Panc1 (cell line): Measurements from ENCODE around the gene LRRC10B. TPM values are rescaled to one million over a fixed set of nuclear protein-coding genes. Genes with fewer than 3 reads are reported as not detected.
A peak's percentile ranks its signal among the peaks of the same experiment; 100 is the strongest.

Source experiments
- ATAC-seq: fragments of 200-7000 bp; cut with Tn5 transposase; 2 replicates; pipeline ENCODE4 v1.9.1; 2020; ENCODE audit warnings: mild to moderate bottlenecking, moderate library complexity
- BruUV-seq: library from RNA; stranded (reverse); fragments of 400-500 nt; replicated peaks from 2 replicates; lab custom pipeline; 2021; lab: Mats Ljungman, UMichigan
- CTCF ChIA-PET: fragments of 300-600 bp; sonication (Branson Sonifier 250); formaldehyde crosslinking; loops from one replicate; lab custom pipeline; 2022; ENCODE audit warnings: antibody characterized with exemption; lab: Charles Lee
- POLR2A ChIA-PET: fragments of 300-600 bp; sonication (Branson Sonifier 250); formaldehyde crosslinking; loops from one replicate; lab custom pipeline; 2022; ENCODE audit warnings: antibody characterized with exemption; lab: Charles Lee
- DNase-seq: peaks from one replicate; pipeline ENCODE4 v3.0.0-alpha.2; 2010; ENCODE audit warnings: low read depth, low spot score
- H3K27ac ChIP-seq: 2 replicates; pipeline ENCODE4 v1.5.1; 2011; ENCODE audit warnings: mild to moderate bottlenecking, low read length, inconsistent platforms
- H3K27me3 ChIP-seq: fragments of 200-500 bp; sonication (Bioruptor generic); 2 replicates; pipeline ENCODE4 v1.6.0; 2014; ENCODE audit warnings: low read length, inconsistent platforms; ENCODE audit not compliant: control insufficient read depth, insufficient read depth
- H3K36me3 ChIP-seq: fragments of 200-500 bp; sonication (Bioruptor generic); 2 replicates; pipeline ENCODE4 v1.5.1; 2014; ENCODE audit warnings: inconsistent platforms, mild to moderate bottlenecking, low read length, moderate library complexity; ENCODE audit not compliant: control insufficient read depth, insufficient read depth
- H3K4me1 ChIP-seq: 2 replicates; pipeline ENCODE4 v1.5.1; 2011; ENCODE audit warnings: inconsistent platforms, mild to moderate bottlenecking, low read length, moderate library complexity; ENCODE audit not compliant: control insufficient read depth, insufficient read depth
- H3K4me3 ChIP-seq, 2 experiments: 2 replicates each; pipeline ENCODE4 v1.5.1; 2011 to 2012; ENCODE audit warnings: low read depth in 2 of 2, low read length in 2 of 2, mild to moderate bottlenecking in 2 of 2, inconsistent platforms in 1 of 2, moderate library complexity in 1 of 2
- H3K9me3 ChIP-seq: fragments of 200-500 bp; sonication (Bioruptor generic); 2 replicates; pipeline ENCODE4 v1.5.1; 2014; ENCODE audit warnings: low read depth, mild to moderate bottlenecking, inconsistent platforms, low read length, moderate library complexity; ENCODE audit not compliant: control insufficient read depth, insufficient read depth
- CTCF ChIP-seq: fragments of 450-650 bp; IDR thresholded peaks from 2 replicates; pipeline ENCODE4 v1.5.1; 2017; ENCODE audit warnings: mild to moderate bottlenecking
- POLR2AphosphoS5 ChIP-seq: IDR thresholded peaks from 2 replicates; pipeline ENCODE4 v1.6.1; 2012; ENCODE audit warnings: mild to moderate bottlenecking, low read depth, low read length, moderate library complexity
- REST ChIP-seq, 2 experiments: IDR thresholded peaks; 2 replicates each; pipeline ENCODE4 v1.6.1; 2011 to 2012; ENCODE audit warnings: low read depth in 2 of 2, control low read depth in 1 of 2, low read length in 1 of 2, mild to moderate bottlenecking in 1 of 2, moderate library complexity in 1 of 2; ENCODE audit not compliant: insufficient read depth in 1 of 2
- SIN3A ChIP-seq: IDR thresholded peaks from 2 replicates; pipeline ENCODE4 v1.6.1; 2012; ENCODE audit warnings: low read depth, mild to moderate bottlenecking, low read length, moderate library complexity, borderline replicate concordance; ENCODE audit not compliant: insufficient read depth
- TCF7L2 ChIP-seq: IDR thresholded peaks from 2 replicates; pipeline ENCODE4 v1.6.1; 2011; ENCODE audit warnings: mild to moderate bottlenecking, low read depth, low read length, inconsistent platforms
- in situ Hi-C: cut with HindIII; loops from 2 replicates; pipeline ENCODE4 v1.10.0; 2016; ENCODE audit warnings: low sequenced_read_pairs, low pct_unique_long_range_greater_than_20kb
- intact Hi-C: fragments of 100-400 bp; cut with micrococcal nuclease; formaldehyde crosslinking; loops from one replicate; pipeline ENCODE4 v1.10.0; 2022; ENCODE audit not compliant: unreplicated experiment
- total RNA-seq: library from RNA; stranded (reverse); gene quantifications from one replicate; pipeline ENCODE4 v1.2.1, GENCODE V29; 2021; ENCODE audit not compliant: unreplicated experiment

LRRC10B gene
- total RNA-seq, 1 experiment from 2014 or later: 0.23 TPM

- ATAC-seq: no peak
- ChIA-PET CTCF (interaction anchor here (0.6 to 0.7 kb wide), 2 partner anchors 27 to 164 kb away, joined by 4 to 8 read pairs; no protein-coding TSS in a partner anchor), POLR2A (no interaction called here)
- no TSS peak for BruUV-seq
- Histone ChIP-seq H3K9me3 (no peaks in the 10 kb centered on the region), H3K36me3 (no peaks in the 10 kb centered on the region), H3K27me3 (no peaks in the 10 kb centered on the region), H3K27ac (no peak overlapping the region), H3K4me1 (no peaks in the 10 kb centered on the region), H3K4me3 (no peak overlapping the region)
- in situ Hi-C loops: no loop called here
- no peak for TF ChIP-seq TCF7L2
- TF ChIP-seq CTCF: no peak
- TF ChIP-seq SIN3A: no peak
- DNase-seq: no peak
- intact Hi-C loops: no loop called here
These were observed 35.1 kb upstream of the LRRC10B start for GRCh38 chr11:61473370-61474012.

GRCh38 chr11:61474013-61474643 is 34.4 kb upstream of the LRRC10B start:
- ChIA-PET CTCF (no interaction called here), POLR2A (no interaction called here)
- in situ Hi-C loops: no loop called here
- TSS peak; percentile 53 for BruUV-seq
- intact Hi-C loops: no loop called here
- no peaks in the 10 kb centered on the region for H3K9me3 ChIP-seq
- no peaks in the 10 kb centered on the region for H3K27me3 ChIP-seq
- DNase-seq: no peak
- H3K27ac ChIP-seq: no peak overlapping the region
- ATAC-seq: no peak
- no peak overlapping the region for H3K4me3 ChIP-seq
- TF ChIP-seq TCF7L2 (no peak), POLR2AphosphoS5 (no peak), SIN3A (no peak), REST (IDR thresholded peaks at IDR 0.05; ENCODE audit: insufficient read depth in 1 of 2, low read depth in 2 of 2, low read length in 1 of 2) (no peak), CTCF (no peak)
- H3K4me1 ChIP-seq: no peaks in the 10 kb centered on the region
- no peaks in the 10 kb centered on the region for H3K36me3 ChIP-seq
